Uterus (tissue), 2 donors: ENCODE data around the gene CORO7.

Experiments used
- POLR2A ChIP-seq, 2 donors: fragments of 450-650 bp; IDR thresholded peaks; one replicate each; pipeline ENCODE4 v1.6.1; 2016; ENCODE audit warnings: antibody characterized with exemption in 2 of 2, mild to moderate bottlenecking in 1 of 2, moderate library complexity in 1 of 2
- TF ChIP-seq, protein P1 (sequence below), 4 experiments: fragments of 200-600 bp in 2 of 4; fragments of 450-650 bp in 2 of 4; sonication (generic) in 2 of 4; IDR thresholded peaks; one replicate each; pipeline ENCODE4 v1.5.1; 2016 to 2019; ENCODE audit warnings: antibody characterized with exemption in 4 of 4, mild to moderate bottlenecking in 2 of 4, moderate library complexity in 1 of 4

DNA sequence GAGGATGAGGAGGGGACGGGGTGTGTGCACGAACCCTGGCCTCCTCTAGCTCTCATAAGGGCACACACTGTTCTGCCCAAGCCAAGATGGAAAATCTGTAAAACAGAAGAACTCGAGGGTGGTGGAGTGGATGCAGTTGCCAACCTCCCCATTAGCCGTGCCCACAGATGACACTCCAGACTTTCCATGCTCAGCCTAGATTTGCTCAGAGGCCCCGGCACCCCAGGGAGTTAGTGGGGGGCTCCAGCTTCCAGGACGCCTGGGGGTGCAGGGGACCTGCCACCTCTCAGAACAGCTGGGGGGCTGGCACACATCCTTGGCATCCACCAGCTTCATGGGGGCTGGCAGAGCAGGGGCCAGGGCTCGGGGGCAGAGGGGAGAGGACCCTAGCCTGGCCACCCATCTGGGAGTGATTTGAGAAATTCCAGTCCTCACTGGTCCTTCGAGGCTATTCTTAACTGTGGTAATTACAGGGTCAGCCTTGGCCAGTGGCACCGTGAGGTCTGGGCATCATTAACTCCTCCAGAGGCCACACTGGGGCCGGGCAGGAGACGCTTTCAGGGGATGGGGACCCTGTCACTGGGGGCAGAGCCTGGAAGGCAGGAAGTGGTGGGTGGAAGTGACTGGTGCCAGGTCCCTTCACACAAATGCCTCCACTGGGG is 30.5 kb downstream of the CORO7 start:
- TF ChIP-seq, protein P1, sequence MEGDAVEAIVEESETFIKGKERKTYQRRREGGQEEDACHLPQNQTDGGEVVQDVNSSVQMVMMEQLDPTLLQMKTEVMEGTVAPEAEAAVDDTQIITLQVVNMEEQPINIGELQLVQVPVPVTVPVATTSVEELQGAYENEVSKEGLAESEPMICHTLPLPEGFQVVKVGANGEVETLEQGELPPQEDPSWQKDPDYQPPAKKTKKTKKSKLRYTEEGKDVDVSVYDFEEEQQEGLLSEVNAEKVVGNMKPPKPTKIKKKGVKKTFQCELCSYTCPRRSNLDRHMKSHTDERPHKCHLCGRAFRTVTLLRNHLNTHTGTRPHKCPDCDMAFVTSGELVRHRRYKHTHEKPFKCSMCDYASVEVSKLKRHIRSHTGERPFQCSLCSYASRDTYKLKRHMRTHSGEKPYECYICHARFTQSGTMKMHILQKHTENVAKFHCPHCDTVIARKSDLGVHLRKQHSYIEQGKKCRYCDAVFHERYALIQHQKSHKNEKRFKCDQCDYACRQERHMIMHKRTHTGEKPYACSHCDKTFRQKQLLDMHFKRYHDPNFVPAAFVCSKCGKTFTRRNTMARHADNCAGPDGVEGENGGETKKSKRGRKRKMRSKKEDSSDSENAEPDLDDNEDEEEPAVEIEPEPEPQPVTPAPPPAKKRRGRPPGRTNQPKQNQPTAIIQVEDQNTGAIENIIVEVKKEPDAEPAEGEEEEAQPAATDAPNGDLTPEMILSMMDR (IDR thresholded peaks at IDR 0.05) = no peak
- TF ChIP-seq POLR2A (IDR thresholded peaks at IDR 0.05) = no peak
